Stimulated activated CD4-positive, alpha-beta T cell treated with anti-CD3 and anti-CD28 coated beads, Interleukin-2, amount 100 ng/mL, for 48 hours (primary cell): ENCODE data around the gene COMMD1.
"Not testable (repeated sequence)": the region's sequence is repeated elsewhere in the genome, so short reads cannot be mapped to it uniquely, and the experiment has no call there.

Experiments used
- DNase-seq, 2 donors: peaks; one replicate each; pipeline ENCODE4 v3.0.0-alpha.2; 2020

The COMMD1 gene

GRCh38 chr2:62032096-62032495 is 126.6 kb downstream of the COMMD1 start:
- DNase-seq = no peak

- no peak for DNase-seq
Observed at GRCh38 chr2:62034715-62035114, 129.2 kb downstream of the COMMD1 start.

- no peak for DNase-seq
Observed at GRCh38 chr2:62036229-62036628, 130.8 kb downstream of the COMMD1 start.

- no peak for DNase-seq
Observed at GRCh38 chr2:62036761-62037250, 131.3 kb downstream of the COMMD1 start.

- peak in 1 of 2 donors; percentile 1 for DNase-seq
Observed at GRCh38 chr2:62038975-62039771, 133.7 kb downstream of the COMMD1 start.

GRCh38 chr2:62040926-62041325 is 135.5 kb downstream of the COMMD1 start:
- no peak for DNase-seq

- DNase-seq = not testable (repeated sequence)
Observed at GRCh38 chr2:62041701-62042385, 136.4 kb downstream of the COMMD1 start.

- DNase-seq = no peak
Observed at GRCh38 chr2:62042400-62042799, 136.9 kb downstream of the COMMD1 start.

GRCh38 chr2:62042944-62043343 is 137.5 kb downstream of the COMMD1 start:
- no peak for DNase-seq

GRCh38 chr2:62045017-62045543 is 139.6 kb downstream of the COMMD1 start:
- DNase-seq = no peak

GRCh38 chr2:62046141-62046540 is 140.7 kb downstream of the COMMD1 start:
- DNase-seq = no peak

GRCh38 chr2:62050456-62051045 is 145.1 kb downstream of the COMMD1 start:
- no peak for DNase-seq

- no peak for DNase-seq
Observed at GRCh38 chr2:62054029-62054791, 148.7 kb downstream of the COMMD1 start.

- DNase-seq = no peak
Observed at GRCh38 chr2:62054916-62055450, 149.5 kb downstream of the COMMD1 start.

GRCh38 chr2:62055724-62056336 is 150.4 kb downstream of the COMMD1 start:
- DNase-seq = no peak

- no peak for DNase-seq
Observed at GRCh38 chr2:62056341-62056740, 150.9 kb downstream of the COMMD1 start.

- no peak for DNase-seq
Observed at GRCh38 chr2:62065243-62065642, 159.8 kb downstream of the COMMD1 start.

GRCh38 chr2:62071126-62071598 is 165.7 kb downstream of the COMMD1 start:
- no peak for DNase-seq

- no peak for DNase-seq
Observed at GRCh38 chr2:62071760-62072680, 166.5 kb downstream of the COMMD1 start.

- no peak for DNase-seq
Observed at GRCh38 chr2:62074233-62074632, 168.8 kb downstream of the COMMD1 start.
